Measurements from ENCODE around the gene NACC1.

NACC1 gene

DNA sequence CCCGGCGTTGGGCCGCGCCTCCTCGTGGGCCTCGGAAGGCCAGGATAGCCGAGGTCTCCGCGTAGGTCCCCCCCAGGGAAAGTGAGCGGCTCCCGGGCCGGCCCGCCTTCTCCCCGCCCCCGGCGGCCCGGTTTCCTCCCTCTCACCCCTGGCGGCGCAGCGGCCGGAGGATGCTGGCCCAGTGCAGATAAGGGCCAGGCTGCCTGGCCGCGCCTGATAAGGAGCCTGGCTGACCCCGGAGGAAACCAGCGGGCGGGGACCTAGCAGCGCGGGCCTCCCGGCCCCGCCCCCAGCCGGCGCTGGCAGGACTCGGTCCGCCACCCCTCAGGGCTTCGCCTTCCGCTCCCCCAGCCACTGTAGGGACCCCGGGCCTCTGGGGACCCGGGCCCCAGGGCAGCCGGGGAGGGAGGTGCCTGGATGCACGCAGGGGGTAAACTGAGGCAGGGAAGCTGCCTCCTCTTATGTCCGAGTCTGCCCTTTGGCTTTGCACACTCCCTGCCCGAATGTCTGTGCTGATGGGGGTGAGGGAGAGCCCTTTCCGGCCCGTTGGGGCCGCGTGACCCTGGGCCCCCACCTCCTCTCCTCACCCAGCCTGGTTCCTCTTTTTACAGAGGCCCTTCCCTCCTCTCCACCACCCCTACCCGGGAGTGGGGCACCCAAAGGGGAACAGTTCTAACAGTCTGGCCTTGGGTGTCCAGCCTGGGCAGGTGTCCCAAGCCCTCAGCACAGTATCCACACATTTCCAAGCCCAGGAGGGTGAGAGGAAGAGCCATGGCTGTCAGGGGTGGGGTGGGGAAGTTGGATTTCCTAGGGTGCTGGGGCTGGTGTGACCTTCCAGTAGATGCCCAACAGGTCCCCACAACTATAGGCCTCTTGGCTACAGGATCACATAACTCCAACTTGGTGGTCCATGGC is 15.1 kb upstream of the NACC1 start, which contains the start of gene LYL1:
LYL1 (minus strand) TSS at position 193 of the 915 bp plus-strand sequence. CDS start 1,687 bp downstream, outside the sequence.
- no peak within 1 kb of the TSS for H3K4me3 ChIP-seq (ENCODE audit: control insufficient read depth, low read depth, low read length)
- no peak for DNase-seq (ENCODE audit: low read depth)
- no peak for TF ChIP-seq CTCF (IDR thresholded peaks at IDR 0.05; ENCODE audit: control insufficient read depth, insufficient read depth, low read depth, low read length, missing control alignments)

DNA sequence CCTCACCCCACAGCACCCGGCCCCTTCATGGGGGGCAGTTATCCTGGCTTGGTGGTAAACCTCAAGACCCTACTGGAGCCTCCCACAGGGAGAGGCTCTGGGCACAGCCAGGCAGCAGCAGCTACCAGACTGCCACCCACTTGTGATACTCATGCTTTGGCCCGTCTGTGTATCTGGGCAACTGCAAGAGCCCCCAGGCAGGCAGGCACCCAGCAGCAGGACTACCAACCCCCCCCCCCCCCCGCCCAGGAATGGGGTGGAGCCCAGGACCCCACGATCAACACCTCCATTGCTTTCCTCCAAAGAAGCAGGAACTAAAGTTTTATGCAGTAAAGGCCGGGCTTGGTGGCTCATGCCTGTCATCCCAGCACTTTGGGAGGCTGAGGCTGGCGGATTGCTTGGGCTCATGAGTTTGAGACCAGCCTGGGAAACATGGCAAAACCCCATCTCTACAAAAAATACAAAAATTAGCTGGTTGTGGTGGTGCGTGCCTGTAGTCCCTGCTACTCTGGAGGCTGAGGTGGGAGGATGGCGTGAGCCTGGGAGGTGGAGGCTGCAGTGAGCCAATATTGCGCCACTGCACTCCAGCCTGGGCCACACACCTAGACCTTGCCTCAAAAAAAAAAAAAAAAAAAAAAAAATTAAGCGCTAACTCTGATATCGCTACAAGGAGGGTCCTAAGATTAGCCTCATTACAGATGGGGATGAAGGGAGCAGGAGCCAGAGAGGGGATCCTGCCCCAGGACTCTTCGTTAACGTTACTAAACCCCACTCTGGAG is 14.3 kb upstream of the NACC1 start:
- H3K4me3 ChIP-seq (ENCODE audit: control insufficient read depth, low read depth, low read length), result no peak overlapping the region
- DNase-seq (ENCODE audit: low read depth), result no peak
- no peak for TF ChIP-seq CTCF (IDR thresholded peaks at IDR 0.05; ENCODE audit: control insufficient read depth, insufficient read depth, low read depth, low read length, missing control alignments)

DNA sequence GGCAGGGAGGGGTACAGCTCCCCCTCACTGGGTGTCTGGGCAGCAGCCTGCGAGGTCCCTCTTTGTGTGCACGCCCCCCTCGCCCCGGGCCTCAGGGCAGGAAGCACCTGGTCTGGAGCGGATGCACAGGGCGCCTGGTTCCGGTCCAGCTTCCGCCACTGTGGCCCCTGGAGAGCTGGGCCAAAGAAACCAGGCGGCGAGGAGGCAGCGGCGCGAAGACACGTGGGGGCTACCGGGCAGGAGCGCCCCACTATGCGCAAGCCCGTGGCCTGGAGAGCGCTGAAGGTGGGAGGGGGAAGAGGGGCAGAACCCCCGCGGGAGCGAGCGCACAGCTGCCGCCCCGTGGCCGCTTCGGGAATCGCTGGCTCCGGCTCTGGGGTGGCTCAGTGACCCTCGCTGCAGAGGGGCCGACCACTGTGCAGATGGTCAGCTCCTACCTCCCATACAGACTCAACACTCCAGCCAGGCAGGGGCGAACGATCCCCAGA is 13.7 kb upstream of the NACC1 start:
- no peak for DNase-seq (ENCODE audit: low read depth)
- TF ChIP-seq CTCF (IDR thresholded peaks at IDR 0.05; ENCODE audit: control insufficient read depth, insufficient read depth, low read depth, low read length, missing control alignments), result peak; percentile 75
- no peak overlapping the region for H3K4me3 ChIP-seq (ENCODE audit: control insufficient read depth, low read depth, low read length)

- no peak for DNase-seq (ENCODE audit: low read depth)
- TF ChIP-seq CTCF (IDR thresholded peaks at IDR 0.05; ENCODE audit: control insufficient read depth, insufficient read depth, low read depth, low read length, missing control alignments), result no peak
- no peak overlapping the region for H3K4me3 ChIP-seq (ENCODE audit: control insufficient read depth, low read depth, low read length)
Measured at GRCh38 chr19:13104848-13105711, 13.0 kb upstream of the NACC1 start.

DNA sequence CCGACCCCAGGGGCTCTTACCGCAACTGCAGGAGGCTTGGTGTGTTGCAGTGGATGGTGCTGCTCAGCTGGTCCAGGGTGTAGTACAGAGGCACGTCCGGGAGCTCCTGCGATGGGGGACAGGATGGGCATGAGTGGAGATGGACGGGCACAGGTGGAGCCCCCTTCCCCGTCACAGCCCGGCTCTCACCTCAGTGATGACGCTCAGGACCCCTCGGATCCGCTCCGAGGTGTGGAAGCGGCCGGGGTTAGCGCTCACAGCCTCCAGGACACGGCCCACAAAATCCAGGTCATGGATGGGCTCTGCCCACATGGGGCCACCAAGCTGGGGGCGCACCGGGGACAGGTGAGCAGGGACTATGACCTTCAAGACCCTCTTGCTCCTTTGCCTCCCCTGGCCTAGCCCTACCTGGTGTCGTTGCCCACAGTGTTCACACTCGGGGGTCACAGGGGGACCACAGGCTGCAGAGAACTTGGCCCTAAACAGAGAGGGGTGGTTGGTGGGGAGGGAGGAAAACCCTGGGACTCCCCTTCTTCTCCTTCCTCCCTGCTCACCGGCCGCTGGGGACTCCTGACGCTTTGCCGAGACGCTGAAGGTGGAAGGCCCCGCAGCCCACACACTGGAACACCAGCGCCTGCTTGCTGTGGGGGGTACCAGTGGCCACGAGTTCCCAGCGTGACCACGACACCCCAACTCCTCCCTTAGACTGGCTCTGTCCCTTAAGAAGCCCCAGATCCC is 8.5 kb upstream of the NACC1 start:
- H3K4me3 ChIP-seq (ENCODE audit: control insufficient read depth, low read depth, low read length), result no peak overlapping the region
- no peak for DNase-seq (ENCODE audit: low read depth)
- TF ChIP-seq CTCF (IDR thresholded peaks at IDR 0.05; ENCODE audit: control insufficient read depth, insufficient read depth, low read depth, low read length, missing control alignments), result no peak
